GM23248 (cell line): ENCODE results near the gene TMEM80. TPM values are rescaled to one million over a fixed set of nuclear protein-coding genes. Genes with fewer than 3 reads are reported as not detected.

ENCODE experiments used
- DNase-seq: peaks from one replicate; pipeline ENCODE4 v3.0.0-alpha.2; 2015
- H2AFZ ChIP-seq: fragments of 200-600 bp; sonication (generic); 2 replicates; pipeline ENCODE4 v1.6.1; 2016; ENCODE audit warnings: antibody characterized with exemption
- H3F3A ChIP-seq: fragments of 200-600 bp; sonication (generic); 2 replicates; pipeline ENCODE4 v1.6.1; 2016; ENCODE audit warnings: mild to moderate bottlenecking, antibody characterized with exemption, mixed run types; ENCODE audit not compliant: insufficient read depth
- H3K27ac ChIP-seq: fragments of 200-600 bp; sonication (generic); 2 replicates; pipeline ENCODE4 v1.5.1; 2016; ENCODE audit warnings: mild to moderate bottlenecking
- H3K27me3 ChIP-seq: fragments of 200-600 bp; sonication (generic); replicated peaks from 2 replicates; pipeline ENCODE4 v1.6.1; 2016; ENCODE audit warnings: mild to moderate bottlenecking; ENCODE audit not compliant: insufficient read depth
- H3K36me3 ChIP-seq: fragments of 200-600 bp; sonication (generic); 2 replicates; pipeline ENCODE4 v1.6.1; 2016; ENCODE audit warnings: low read depth, mild to moderate bottlenecking
- H3K4me1 ChIP-seq: fragments of 200-600 bp; sonication (generic); 2 replicates; pipeline ENCODE4 v1.6.1; 2016; ENCODE audit warnings: mild to moderate bottlenecking; ENCODE audit not compliant: insufficient read depth
- H3K4me2 ChIP-seq: fragments of 200-600 bp; sonication (generic); one replicate; pipeline ENCODE4 v1.6.1; 2016; ENCODE audit warnings: mild to moderate bottlenecking; ENCODE audit not compliant: unreplicated experiment
- H3K4me3 ChIP-seq: fragments of 200-600 bp; sonication (generic); 2 replicates; pipeline ENCODE4 v1.5.1; 2016; ENCODE audit warnings: mild to moderate bottlenecking
- H3K79me2 ChIP-seq: fragments of 200-600 bp; sonication (generic); 2 replicates; pipeline ENCODE4 v1.6.1; 2016; ENCODE audit warnings: mild to moderate bottlenecking; ENCODE audit not compliant: insufficient read depth
- H3K9ac ChIP-seq: fragments of 200-600 bp; sonication (generic); 2 replicates; pipeline ENCODE4 v1.6.1; 2016; ENCODE audit warnings: mild to moderate bottlenecking
- H3K9me2 ChIP-seq: fragments of 200-600 bp; sonication (generic); 2 replicates; pipeline ENCODE4 v1.6.1; 2016; ENCODE audit warnings: mixed run types, mild to moderate bottlenecking, moderate library complexity; ENCODE audit not compliant: insufficient read depth
- H3K9me3 ChIP-seq: fragments of 200-600 bp; sonication (generic); one replicate; pipeline ENCODE4 v1.6.1; 2017; ENCODE audit warnings: low read depth
- H4K20me1 ChIP-seq: fragments of 200-600 bp; sonication (generic); 2 replicates; pipeline ENCODE4 v1.6.0; 2016; ENCODE audit not compliant: insufficient read depth
- EZH2 ChIP-seq: fragments of 200-600 bp; sonication (generic); IDR thresholded peaks from 2 replicates; pipeline ENCODE4 v1.6.1; 2018; ENCODE audit warnings: antibody characterized with exemption, mild to moderate bottlenecking; ENCODE audit not compliant: insufficient read depth, poor library complexity, severe bottlenecking
- EZH2phosphoT487 ChIP-seq: fragments of 200-600 bp; sonication (generic); IDR thresholded peaks from 2 replicates; pipeline ENCODE4 v1.6.1; 2018; ENCODE audit warnings: antibody characterized with exemption, moderate library complexity, mild to moderate bottlenecking, low read depth; ENCODE audit not compliant: insufficient read depth
- WGBS, 2 experiments: methylation state at CpG; one replicate each; pipeline ENCODE4 v1.1.6; 2015 to 2017; ENCODE audit warnings: low lambda C conversion rate in 2 of 2, low coverage in 1 of 2; ENCODE audit errors: missing lambda C conversion rate in 2 of 2; 5-methylcytosine and 5-hydroxymethylcytosine counted together
- in situ Hi-C: fragments of 300-500 bp; cut with MboI; formaldehyde crosslinking; loops from 2 replicates; pipeline ENCODE4 v1.15.0; 2020
- polyA plus RNA-seq: library from polyadenylated mRNA; unstranded; fragments of >200 nt; fragmentation: Nextera tagmentation; extraction: Ambion mirVana; gene quantifications from 2 replicates; pipeline ENCODE4 v1.2.1, GENCODE V29; 2016
- total RNA-seq: library from RNA; depleted of rRNA; stranded (reverse); fragments of >200 nt; shearing (Covaris generic); gene quantifications from 2 replicates; pipeline ENCODE4 v1.2.3, GENCODE V29; 2014; rRNA removed

Gene TMEM80
- total and polyA plus RNA-seq, 2 experiments from 2014 or later = 27.0 to 50.1 TPM

GRCh38 chr11:746289-747157, 50.9 kb downstream of the TMEM80 start:
- peak overlapping the region; percentile 85 for H2AFZ ChIP-seq
- in situ Hi-C loops = no loop called here
- H3K4me1 ChIP-seq = peaks cover 10% of the 10 kb centered on the region; the same call in 1 of the 2 replicates
- TF ChIP-seq EZH2phosphoT487 (no peak), EZH2 (no peak)
- H3K27ac ChIP-seq = no peak overlapping the region; the same call in 1 of the 2 replicates
- peaks cover 42% of the 10 kb centered on the region for H3K79me2 ChIP-seq
- H3K4me3 ChIP-seq = peak overlapping the region; percentile 87
- peak overlapping the region; percentile 93 for H3K9ac ChIP-seq
- no peaks in the 10 kb centered on the region for H3K9me2 ChIP-seq
- DNase-seq = peak; percentile 52
- no peaks in the 10 kb centered on the region for H3K9me3 ChIP-seq
- peaks cover 9% of the 10 kb centered on the region; the same call in 1 of the 2 replicates for H3F3A ChIP-seq
- H4K20me1 ChIP-seq = no peaks in the 10 kb centered on the region
- peak overlapping the region; percentile 63 for H3K4me2 ChIP-seq
- no peaks in the 10 kb centered on the region for H3K36me3 ChIP-seq
- 23% methylated on average over 31 to 45 of the region's 46 CpGs for WGBS, 2 experiments
- H3K27me3 ChIP-seq = no peaks in the 10 kb centered on the region

GRCh38 chr11:747158-748006, 51.8 kb downstream of the TMEM80 start, which contains the start of gene TALDO1:
Gene TALDO1, plus strand, starts transcription at chr11:747464. Its CDS starts 18 bp downstream, at chr11:747482.
- peaks cover 51% of the 10 kb centered on the region for H3K79me2 ChIP-seq
- H3K9me3 ChIP-seq = no peaks in the 10 kb centered on the region
- peak within 1 kb of the TSS; percentile 93 for H3K9ac ChIP-seq
- H3F3A ChIP-seq = peaks cover 9% of the 10 kb centered on the region; the same call in 1 of the 2 replicates
- in situ Hi-C loops = no loop called here
- peak within 1 kb of the TSS; percentile 87 for H3K27ac ChIP-seq
- no peaks in the 10 kb centered on the region for H3K27me3 ChIP-seq
- WGBS, 2 experiments = 1 to 2% methylated on average over 46 to 101 of the region's 112 CpGs
- H3K36me3 ChIP-seq = no peaks in the 10 kb centered on the region
- TF ChIP-seq EZH2 (no peak), EZH2phosphoT487 (no peak)
- peak within 1 kb of the TSS; percentile 93 for H3K4me2 ChIP-seq
- no peaks in the 10 kb centered on the region for H4K20me1 ChIP-seq
- no peaks in the 10 kb centered on the region for H3K9me2 ChIP-seq
- peak within 1 kb of the TSS; percentile 85 for H2AFZ ChIP-seq
- H3K4me1 ChIP-seq = peaks cover 10% of the 10 kb centered on the region; the same call in 1 of the 2 replicates
- H3K4me3 ChIP-seq = peak within 1 kb of the TSS; percentile 87
- DNase-seq = peak; percentile 97

- WGBS, 2 experiments = 22 to 26% methylated on average over 18 of the region's 18 CpGs
- H3K36me3 ChIP-seq = no peaks in the 10 kb centered on the region
- H3K4me1 ChIP-seq = peaks cover 10% of the 10 kb centered on the region; the same call in 1 of the 2 replicates
- peak; percentile 69 for DNase-seq
- peak overlapping the region; percentile 93 for H3K9ac ChIP-seq
- no peaks in the 10 kb centered on the region for H3K9me2 ChIP-seq
- peaks cover 57% of the 10 kb centered on the region for H3K79me2 ChIP-seq
- H3K27me3 ChIP-seq = no peaks in the 10 kb centered on the region
- H3K9me3 ChIP-seq = no peaks in the 10 kb centered on the region
- H4K20me1 ChIP-seq = no peaks in the 10 kb centered on the region
- TF ChIP-seq EZH2phosphoT487 (no peak), EZH2 (no peak)
- in situ Hi-C loops = no loop called here
- H3F3A ChIP-seq = peaks cover 9% of the 10 kb centered on the region; the same call in 1 of the 2 replicates
- 0 out of 2 replicates have a peak overlapping the region, but pooled peaks have one; percentile 85 for H2AFZ ChIP-seq
- peak overlapping the region; percentile 87 for H3K4me3 ChIP-seq
- peak overlapping the region; percentile 93 for H3K4me2 ChIP-seq
- peak overlapping the region; percentile 87 for H3K27ac ChIP-seq
Measured at GRCh38 chr11:748007-748359, 52.4 kb downstream of the TMEM80 start.

- no peaks in the 10 kb centered on the region for H3K9me3 ChIP-seq
- 55 to 61% methylated on average over 2 of the region's 2 CpGs for WGBS, 2 experiments
- H3F3A ChIP-seq = peaks cover 9% of the 10 kb centered on the region; the same call in 1 of the 2 replicates
- H2AFZ ChIP-seq = no peak overlapping the region
- in situ Hi-C loops = no loop called here
- TF ChIP-seq EZH2 (no peak), EZH2phosphoT487 (no peak)
- no peak overlapping the region for H3K4me3 ChIP-seq
- H4K20me1 ChIP-seq = no peaks in the 10 kb centered on the region
- H3K36me3 ChIP-seq = no peaks in the 10 kb centered on the region
- peak overlapping the region; percentile 93; the same call in 1 of the 2 replicates for H3K9ac ChIP-seq
- H3K27ac ChIP-seq = peak overlapping the region; percentile 87
- H3K4me1 ChIP-seq = peaks cover 10% of the 10 kb centered on the region; the same call in 1 of the 2 replicates
- no peaks in the 10 kb centered on the region for H3K9me2 ChIP-seq
- H3K27me3 ChIP-seq = no peaks in the 10 kb centered on the region
- H3K79me2 ChIP-seq = peaks cover 74% of the 10 kb centered on the region
- H3K4me2 ChIP-seq = peak overlapping the region; percentile 93
- DNase-seq = peak; percentile 36
Measured at GRCh38 chr11:749731-750130, 54.1 kb downstream of the TMEM80 start.

Other genes starting within 250 kb of the TMEM80 start
- 29.2 and 44.1 TPM in 2 replicates for gene PTDSS2, start 245.5 kb upstream of the TMEM80 start, total RNA-seq
- 20.1 and 22.2 TPM in 2 replicates for gene PTDSS2, start 245.5 kb upstream of the TMEM80 start, polyA plus RNA-seq
- gene RNH1, start 188.6 kb upstream of the TMEM80 start, total RNA-seq = 680 and 751 TPM in 2 replicates
- 623 and 664 TPM in 2 replicates for gene RNH1, start 188.6 kb upstream of the TMEM80 start, polyA plus RNA-seq
- gene HRAS, start 160.2 kb upstream of the TMEM80 start, total RNA-seq = 62.1 and 83.7 TPM in 2 replicates
- gene HRAS, start 160.2 kb upstream of the TMEM80 start, polyA plus RNA-seq = 76.9 and 85.3 TPM in 2 replicates
- 1.3 TPM in 1 of 2 replicates, not detected in the other for gene LRRC56, start 158.3 kb upstream of the TMEM80 start, total RNA-seq
- gene LRRC56, start 158.3 kb upstream of the TMEM80 start, polyA plus RNA-seq = 0.72 and 0.86 TPM in 2 replicates
- 0.22 and 2.3 TPM in 2 replicates for gene LMNTD2, start 135.1 kb upstream of the TMEM80 start, total RNA-seq
- gene LMNTD2, start 135.1 kb upstream of the TMEM80 start, polyA plus RNA-seq = 0.35 and 0.36 TPM in 2 replicates
- 18.8 and 19.3 TPM in 2 replicates for gene RASSF7, start 134.8 kb upstream of the TMEM80 start, total RNA-seq
- gene RASSF7, start 134.8 kb upstream of the TMEM80 start, polyA plus RNA-seq = 10.6 and 11.9 TPM in 2 replicates
- gene PHRF1, start 119.3 kb upstream of the TMEM80 start, total RNA-seq = 27.7 and 30.5 TPM in 2 replicates
- gene PHRF1, start 119.3 kb upstream of the TMEM80 start, polyA plus RNA-seq = 10.9 and 11.0 TPM in 2 replicates
- 3.7 and 11.8 TPM in 2 replicates for gene IRF7, start 79.9 kb upstream of the TMEM80 start, total RNA-seq
- gene IRF7, start 79.9 kb upstream of the TMEM80 start, polyA plus RNA-seq = 4.7 and 5.1 TPM in 2 replicates
- gene CDHR5, start 70.9 kb upstream of the TMEM80 start, total RNA-seq = not detected in 2 replicates
- gene CDHR5, start 70.9 kb upstream of the TMEM80 start, polyA plus RNA-seq = not detected in 2 replicates
- not detected in 2 replicates for gene SCT, start 68.6 kb upstream of the TMEM80 start, total RNA-seq
- not detected in 2 replicates for gene SCT, start 68.6 kb upstream of the TMEM80 start, polyA plus RNA-seq
- not detected in 2 replicates for gene DRD4, start 58.5 kb upstream of the TMEM80 start, total RNA-seq
- gene DRD4, start 58.5 kb upstream of the TMEM80 start, polyA plus RNA-seq = not detected in 2 replicates
- 31.6 and 38.5 TPM in 2 replicates for gene DEAF1, start 594 bp upstream of the TMEM80 start, total RNA-seq
- 31.7 and 35.0 TPM in 2 replicates for gene DEAF1, start 594 bp upstream of the TMEM80 start, polyA plus RNA-seq
- gene EPS8L2, start 10.4 kb downstream of the TMEM80 start, total RNA-seq = 58.3 and 59.7 TPM in 2 replicates
- 46.4 and 48.2 TPM in 2 replicates for gene EPS8L2, start 10.4 kb downstream of the TMEM80 start, polyA plus RNA-seq
- gene TALDO1, start 51.6 kb downstream of the TMEM80 start, total RNA-seq = 185 and 216 TPM in 2 replicates
- 313 and 318 TPM in 2 replicates for gene TALDO1, start 51.6 kb downstream of the TMEM80 start, polyA plus RNA-seq
- gene GATD1, start 81.7 kb downstream of the TMEM80 start, total RNA-seq = 38.3 and 45.0 TPM in 2 replicates
- gene GATD1, start 81.7 kb downstream of the TMEM80 start, polyA plus RNA-seq = 27.0 and 27.4 TPM in 2 replicates
- gene CEND1, start 94.3 kb downstream of the TMEM80 start, total RNA-seq = 2.1 and 2.8 TPM in 2 replicates
- 3.4 and 3.9 TPM in 2 replicates for gene CEND1, start 94.3 kb downstream of the TMEM80 start, polyA plus RNA-seq
- gene SLC25A22, start 102.5 kb downstream of the TMEM80 start, total RNA-seq = 10.5 and 13.9 TPM in 2 replicates
- gene SLC25A22, start 102.5 kb downstream of the TMEM80 start, polyA plus RNA-seq = 18.7 and 19.4 TPM in 2 replicates
- 4.2 and 6.4 TPM in 2 replicates for gene PIDD1, start 109.4 kb downstream of the TMEM80 start, total RNA-seq
- 7.3 and 8.5 TPM in 2 replicates for gene PIDD1, start 109.4 kb downstream of the TMEM80 start, polyA plus RNA-seq
- gene RPLP2, start 114.2 kb downstream of the TMEM80 start, total RNA-seq = 162 and 263 TPM in 2 replicates
- gene RPLP2, start 114.2 kb downstream of the TMEM80 start, polyA plus RNA-seq = 726 and 744 TPM in 2 replicates
- gene PNPLA2, start 123.1 kb downstream of the TMEM80 start, total RNA-seq = 35.2 and 38.7 TPM in 2 replicates
- 87.6 and 98.1 TPM in 2 replicates for gene PNPLA2, start 123.1 kb downstream of the TMEM80 start, polyA plus RNA-seq
- 0.38 and 2.3 TPM in 2 replicates for gene CRACR2B, start 132.1 kb downstream of the TMEM80 start, total RNA-seq
- 1.2 and 2.0 TPM in 2 replicates for gene CRACR2B, start 132.1 kb downstream of the TMEM80 start, polyA plus RNA-seq
- gene CD151, start 137.1 kb downstream of the TMEM80 start, total RNA-seq = 1,651 and 1,751 TPM in 2 replicates
- gene CD151, start 137.1 kb downstream of the TMEM80 start, polyA plus RNA-seq = 796 and 807 TPM in 2 replicates
- gene POLR2L, start 146.7 kb downstream of the TMEM80 start, total RNA-seq = 67.8 and 113 TPM in 2 replicates
- gene POLR2L, start 146.7 kb downstream of the TMEM80 start, polyA plus RNA-seq = 804 and 820 TPM in 2 replicates
- gene TSPAN4, start 147.0 kb downstream of the TMEM80 start, total RNA-seq = 340 and 393 TPM in 2 replicates
- gene TSPAN4, start 147.0 kb downstream of the TMEM80 start, polyA plus RNA-seq = 343 and 344 TPM in 2 replicates
- gene CHID1, start 215.0 kb downstream of the TMEM80 start, total RNA-seq = 72.3 and 91.9 TPM in 2 replicates
- gene CHID1, start 215.0 kb downstream of the TMEM80 start, polyA plus RNA-seq = 202 and 215 TPM in 2 replicates
- gene AP2A2, start 230.1 kb downstream of the TMEM80 start, total RNA-seq = 32.2 and 38.3 TPM in 2 replicates
- 27.5 and 31.1 TPM in 2 replicates for gene AP2A2, start 230.1 kb downstream of the TMEM80 start, polyA plus RNA-seq